Adipocyte (in vitro differentiated cells): Measurements from ENCODE around the gene FBXO36.
A peak's percentile ranks its signal among the peaks of the same experiment; 100 is the strongest.
"Not testable (repeated sequence)": the region's sequence is repeated elsewhere in the genome, so short reads cannot be mapped to it uniquely, and the experiment has no call there.

Source experiments
- DNase-seq: peaks from one replicate; pipeline ENCODE4 v3.0.0-alpha.2; 2015; ENCODE audit warnings: low read depth
- H3K27me3 ChIP-seq: replicated peaks from 2 replicates; pipeline ENCODE4 v1.7.0; 2013; ENCODE audit warnings: mild to moderate bottlenecking, low read length, moderate library complexity; ENCODE audit not compliant: control insufficient read depth, insufficient read depth
- H3K36me3 ChIP-seq: 2 replicates; pipeline ENCODE4 v1.7.0; 2013; ENCODE audit warnings: low read length, mild to moderate bottlenecking, moderate library complexity; ENCODE audit not compliant: control insufficient read depth, insufficient read depth, severe bottlenecking
- H3K4me1 ChIP-seq: 2 replicates; pipeline ENCODE4 v1.7.0; 2013; ENCODE audit warnings: mild to moderate bottlenecking, low read length, moderate library complexity; ENCODE audit not compliant: control insufficient read depth, insufficient read depth
- H3K4me3 ChIP-seq: 2 replicates; pipeline ENCODE4 v1.7.0; 2013; ENCODE audit warnings: mild to moderate bottlenecking, low read length, moderate library complexity
- H3K9ac ChIP-seq: 2 replicates; pipeline ENCODE4 v1.7.0; 2013; ENCODE audit warnings: mild to moderate bottlenecking, low read length, moderate library complexity
- H3K9me3 ChIP-seq: 2 replicates; pipeline ENCODE4 v1.7.0; 2013; ENCODE audit warnings: mild to moderate bottlenecking, low read length, moderate library complexity; ENCODE audit not compliant: control insufficient read depth

FBXO36 gene

GRCh38 chr2:229917793-229918192, 4.5 kb upstream of the FBXO36 start:
- DNase-seq = no peak
- peaks cover 36% of the 10 kb centered on the region for H3K36me3 ChIP-seq
- H3K4me3 ChIP-seq = no peak overlapping the region
- no peaks in the 10 kb centered on the region for H3K27me3 ChIP-seq
- H3K4me1 ChIP-seq = peaks cover 29% of the 10 kb centered on the region
- no peaks in the 10 kb centered on the region for H3K9me3 ChIP-seq
- no peak overlapping the region for H3K9ac ChIP-seq

- Histone ChIP-seq H3K9ac (peak overlapping the region; percentile 95), H3K4me1 (peaks cover 14% of the 10 kb centered on the region), H3K9me3 (no peaks in the 10 kb centered on the region), H3K36me3 (peaks cover 29% of the 10 kb centered on the region), H3K4me3 (peak overlapping the region; percentile 97), H3K27me3 (no peaks in the 10 kb centered on the region)
- DNase-seq = peak; percentile 42
These were observed 2.2 kb upstream of the FBXO36 start for GRCh38 chr2:229920011-229920641.

GRCh38 chr2:229921101-229921891, 1.0 kb upstream of the FBXO36 start:
- Histone ChIP-seq H3K27me3 (no peaks in the 10 kb centered on the region), H3K4me3 (peak overlapping the region; percentile 97), H3K4me1 (peaks cover 14% of the 10 kb centered on the region), H3K36me3 (peaks cover 23% of the 10 kb centered on the region), H3K9ac (peak overlapping the region; percentile 95), H3K9me3 (no peaks in the 10 kb centered on the region)
- peak; percentile 85 for DNase-seq

GRCh38 chr2:229921892-229922448, 333 bp upstream of the FBXO36 start, which contains the start of gene TRIP12:
TSS of gene TRIP12 (minus strand) at chr2:229922009. CDS start at chr2:229880079, 41,930 bp downstream.
- H3K4me1 ChIP-seq = peaks cover 14% of the 10 kb centered on the region
- H3K27me3 ChIP-seq = no peaks in the 10 kb centered on the region
- peaks cover 17% of the 10 kb centered on the region for H3K36me3 ChIP-seq
- H3K9me3 ChIP-seq = no peaks in the 10 kb centered on the region
- peak; percentile 97 for DNase-seq
- peak within 1 kb of the TSS; percentile 97 for H3K4me3 ChIP-seq
- peak within 1 kb of the TSS; percentile 95 for H3K9ac ChIP-seq

GRCh38 chr2:229924541-229924940, 2.2 kb downstream of the FBXO36 start:
- not testable (repeated sequence) for H3K36me3 ChIP-seq, H3K4me3 ChIP-seq, H3K9ac ChIP-seq, H3K9me3 ChIP-seq, H3K27me3 ChIP-seq, DNase-seq
- peaks cover 17% of the 10 kb centered on the region for H3K4me1 ChIP-seq

GRCh38 chr2:229925201-229925600, 2.9 kb downstream of the FBXO36 start:
- DNase-seq = no peak
- no peaks in the 10 kb centered on the region for H3K36me3 ChIP-seq
- peaks cover 14% of the 10 kb centered on the region for H3K4me1 ChIP-seq
- H3K9ac ChIP-seq = no peak overlapping the region
- H3K4me3 ChIP-seq = no peak overlapping the region
- no peaks in the 10 kb centered on the region for H3K9me3 ChIP-seq
- no peaks in the 10 kb centered on the region for H3K27me3 ChIP-seq

- Histone ChIP-seq H3K27me3 (no peaks in the 10 kb centered on the region), H3K9me3 (no peaks in the 10 kb centered on the region), H3K36me3 (no peaks in the 10 kb centered on the region), H3K4me1 (peaks cover 14% of the 10 kb centered on the region), H3K9ac (no peak overlapping the region), H3K4me3 (peak overlapping the region; percentile 23)
- DNase-seq = peak; percentile 58
These were observed 5.6 kb downstream of the FBXO36 start for GRCh38 chr2:229927817-229928321.

- H3K27me3 ChIP-seq = no peaks in the 10 kb centered on the region
- H3K36me3 ChIP-seq = no peaks in the 10 kb centered on the region
- no peak overlapping the region for H3K9ac ChIP-seq
- H3K4me1 ChIP-seq = peaks cover 14% of the 10 kb centered on the region
- no peak for DNase-seq
- no peaks in the 10 kb centered on the region for H3K9me3 ChIP-seq
- H3K4me3 ChIP-seq = no peak overlapping the region
These were observed 8.4 kb downstream of the FBXO36 start for GRCh38 chr2:229930656-229931055.

GRCh38 chr2:229931241-229931640, 8.9 kb downstream of the FBXO36 start:
- Histone ChIP-seq H3K4me1 (peaks cover 14% of the 10 kb centered on the region), H3K4me3 (no peak overlapping the region), H3K9me3 (no peaks in the 10 kb centered on the region), H3K27me3 (no peaks in the 10 kb centered on the region), H3K36me3 (no peaks in the 10 kb centered on the region), H3K9ac (no peak overlapping the region)
- DNase-seq = no peak

GRCh38 chr2:229937537-229937936, 15.2 kb downstream of the FBXO36 start:
- H3K4me1 ChIP-seq = no peaks in the 10 kb centered on the region
- H3K9ac ChIP-seq = no peak overlapping the region
- no peak for DNase-seq

GRCh38 chr2:229942671-229943070, 20.4 kb downstream of the FBXO36 start:
- H3K4me1 ChIP-seq = no peaks in the 10 kb centered on the region
- no peaks in the 10 kb centered on the region for H3K9me3 ChIP-seq
- H3K9ac ChIP-seq = no peak overlapping the region
- no peaks in the 10 kb centered on the region for H3K27me3 ChIP-seq
- no peak for DNase-seq
- H3K4me3 ChIP-seq = no peak overlapping the region
- H3K36me3 ChIP-seq = no peaks in the 10 kb centered on the region

More at GRCh38 chr2:229937537-229937936, 15.2 kb downstream of the FBXO36 start:
- Histone ChIP-seq H3K9me3 (no peaks in the 10 kb centered on the region), H3K27me3 (no peaks in the 10 kb centered on the region), H3K36me3 (no peaks in the 10 kb centered on the region), H3K4me3 (no peak overlapping the region)
